Retinal pigment epithelial cell (primary cell): ENCODE data around the gene SLC25A30.

Source experiments
- DNase-seq: peaks from one replicate; pipeline ENCODE4 v3.0.0-alpha.2; 2010; ENCODE audit warnings: low read depth
- H3K4me3 ChIP-seq: 2 replicates; pipeline ENCODE4 v1.5.1; 2011; ENCODE audit warnings: mild to moderate bottlenecking, low read length, control low read depth, moderate library complexity
- TF ChIP-seq, protein P1 (sequence below): conservative IDR thresholded peaks from 2 replicates; pipeline ENCODE4 v1.5.1; 2011; ENCODE audit warnings: low read depth, low read length, control low read depth, inconsistent platforms

SLC25A30 gene

GRCh38 chr13:45451282-45451681 is 33.1 kb upstream of the SLC25A30 start:
- TF ChIP-seq, protein P1, sequence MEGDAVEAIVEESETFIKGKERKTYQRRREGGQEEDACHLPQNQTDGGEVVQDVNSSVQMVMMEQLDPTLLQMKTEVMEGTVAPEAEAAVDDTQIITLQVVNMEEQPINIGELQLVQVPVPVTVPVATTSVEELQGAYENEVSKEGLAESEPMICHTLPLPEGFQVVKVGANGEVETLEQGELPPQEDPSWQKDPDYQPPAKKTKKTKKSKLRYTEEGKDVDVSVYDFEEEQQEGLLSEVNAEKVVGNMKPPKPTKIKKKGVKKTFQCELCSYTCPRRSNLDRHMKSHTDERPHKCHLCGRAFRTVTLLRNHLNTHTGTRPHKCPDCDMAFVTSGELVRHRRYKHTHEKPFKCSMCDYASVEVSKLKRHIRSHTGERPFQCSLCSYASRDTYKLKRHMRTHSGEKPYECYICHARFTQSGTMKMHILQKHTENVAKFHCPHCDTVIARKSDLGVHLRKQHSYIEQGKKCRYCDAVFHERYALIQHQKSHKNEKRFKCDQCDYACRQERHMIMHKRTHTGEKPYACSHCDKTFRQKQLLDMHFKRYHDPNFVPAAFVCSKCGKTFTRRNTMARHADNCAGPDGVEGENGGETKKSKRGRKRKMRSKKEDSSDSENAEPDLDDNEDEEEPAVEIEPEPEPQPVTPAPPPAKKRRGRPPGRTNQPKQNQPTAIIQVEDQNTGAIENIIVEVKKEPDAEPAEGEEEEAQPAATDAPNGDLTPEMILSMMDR: no peak
- no peak overlapping the region for H3K4me3 ChIP-seq
- no peak for DNase-seq

- DNase-seq: no peak
- H3K4me3 ChIP-seq: no peak overlapping the region
- TF ChIP-seq, protein P1: no peak
These were observed 30.9 kb upstream of the SLC25A30 start for GRCh38 chr13:45448965-45449559.

DNA sequence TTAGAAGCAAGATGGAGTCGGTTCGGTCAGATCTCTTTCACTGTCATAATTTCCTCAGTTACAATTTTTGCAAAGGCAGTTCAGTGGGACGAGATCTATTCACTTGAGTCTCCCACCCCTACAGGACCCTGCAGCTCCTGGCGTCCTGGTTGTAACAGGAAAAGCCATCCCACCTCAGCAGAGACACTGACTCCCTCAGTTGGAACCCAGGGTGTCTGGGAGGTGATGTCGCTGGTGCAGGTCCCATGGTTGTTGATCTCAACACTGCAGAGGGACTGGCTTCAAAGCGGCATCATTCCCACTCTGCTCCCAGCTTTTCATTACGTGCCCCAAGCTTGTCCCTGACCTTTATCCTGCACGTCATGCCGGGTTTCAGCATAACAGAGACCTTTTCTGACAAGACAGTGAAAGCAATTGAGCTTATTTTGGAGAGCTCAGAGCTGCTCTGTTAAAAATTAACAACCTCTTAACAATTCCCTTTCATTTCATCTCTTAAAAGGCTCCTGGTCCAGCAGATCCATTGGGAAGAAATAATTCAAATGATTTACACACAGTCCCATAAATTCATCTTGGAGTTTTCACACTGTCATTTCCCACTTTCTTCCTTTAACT is 29.0 kb upstream of the SLC25A30 start:
- TF ChIP-seq, protein P1: no peak
- no peak for DNase-seq
- H3K4me3 ChIP-seq: no peak overlapping the region

DNA sequence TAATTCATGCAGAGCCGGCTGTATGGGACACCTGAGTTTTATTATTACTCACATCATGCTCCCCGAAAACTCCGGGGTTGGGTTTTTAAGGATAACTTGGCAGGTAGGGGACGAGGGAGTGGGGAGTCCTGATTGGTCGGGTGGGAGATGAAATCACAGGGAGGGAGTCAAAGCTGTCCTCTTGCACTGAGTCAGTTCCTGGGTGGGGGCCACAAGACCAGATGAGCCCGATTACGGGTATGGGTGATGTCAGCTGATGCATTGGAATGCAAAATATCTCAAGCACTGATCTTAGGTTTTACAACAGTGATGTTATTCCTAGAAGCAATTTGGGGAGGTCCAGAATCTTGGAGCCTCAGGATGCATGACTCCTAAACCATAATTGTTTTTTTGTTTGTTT is 28.0 kb upstream of the SLC25A30 start:
- no peak for DNase-seq
- no peak overlapping the region for H3K4me3 ChIP-seq
- TF ChIP-seq, protein P1: no peak

DNA sequence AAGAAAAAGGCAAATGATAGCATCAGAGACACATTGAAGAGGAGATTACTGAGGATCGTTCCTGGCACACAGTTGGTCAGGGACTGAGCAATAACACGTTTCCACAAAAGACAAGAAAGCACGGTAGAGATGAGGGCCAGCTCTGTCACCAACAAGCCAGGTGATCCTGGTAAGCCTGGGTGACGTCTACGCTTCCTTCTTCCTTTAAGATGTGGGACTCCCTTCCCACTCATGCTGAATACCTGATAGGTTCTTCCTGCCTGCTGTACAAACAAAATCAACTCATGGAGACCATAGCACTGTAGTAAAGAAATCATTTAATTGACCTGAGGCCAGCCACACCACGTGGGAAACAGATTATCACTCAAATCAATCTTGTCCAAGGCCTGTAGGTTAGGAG is 26.9 kb upstream of the SLC25A30 start:
- H3K4me3 ChIP-seq: no peak overlapping the region
- TF ChIP-seq, protein P1: no peak
- no peak for DNase-seq

- DNase-seq: no peak
- no peak overlapping the region for H3K4me3 ChIP-seq
- TF ChIP-seq, protein P1: peak; percentile 18
These were observed 23.5 kb upstream of the SLC25A30 start for GRCh38 chr13:45441633-45442032.

- DNase-seq: no peak
- H3K4me3 ChIP-seq: no peak overlapping the region
- TF ChIP-seq, protein P1: no peak
These were observed 21.7 kb upstream of the SLC25A30 start for GRCh38 chr13:45439781-45440462.
